ENCODE results near the gene TTC7B. TPM values are rescaled to one million over a fixed set of nuclear protein-coding genes. Genes with fewer than 3 reads are reported as not detected.

The TTC7B gene
- total and polyA plus RNA-seq, 2 of the 8 experiments (the other 6 are each of a cell fraction or from before 2014, with no cell fraction given) = 23.7 to 34.0 TPM

DNA sequence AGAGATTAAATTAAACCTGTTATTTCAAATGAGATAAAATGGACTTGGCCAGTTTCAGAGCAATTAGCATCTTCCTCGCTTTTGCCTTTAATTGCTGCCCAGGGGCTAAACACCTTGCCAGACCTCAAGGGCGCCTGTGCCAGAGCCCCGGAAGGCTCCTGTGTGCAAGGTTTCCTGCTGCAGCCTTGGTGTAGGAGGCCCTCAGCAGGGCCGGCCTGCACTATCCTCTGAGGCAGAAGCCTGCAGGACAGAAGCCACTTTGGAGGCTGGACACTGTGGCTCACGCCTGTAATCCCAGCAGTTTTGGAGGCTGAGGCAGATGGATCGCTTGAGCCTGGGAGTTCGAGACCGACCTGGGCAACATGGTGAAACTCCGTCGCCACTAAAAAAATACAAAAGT is 269.0 kb downstream of the TTC7B start:
- H3K79me2 ChIP-seq (ENCODE audit: control insufficient read depth in 1 of 2, insufficient read depth in 2 of 2, low read length in 2 of 2) = no peaks in the 10 kb centered on the region
- no peak overlapping the region for H4K91ac ChIP-seq (replicated peaks; ENCODE audit: insufficient read length, low read length)
- no peak overlapping the region for H3K27ac ChIP-seq (ENCODE audit: low read depth, low read length)
- DNase-seq (ENCODE audit: low read depth in 1 of 2, low spot score in 2 of 2) = no peak
- H2BK20ac ChIP-seq (ENCODE audit: low read length) = no peak overlapping the region
- H3K18ac ChIP-seq (ENCODE audit: extremely low read depth, low read length) = no peak overlapping the region
- H3K14ac ChIP-seq (ENCODE audit: insufficient read length) = no peak overlapping the region
- H3K23me2 ChIP-seq (ENCODE audit: low read depth, low read length) = no peaks in the 10 kb centered on the region
- no peak overlapping the region for H2AK5ac ChIP-seq (ENCODE audit: low read depth, low read length)
- ChIA-PET CTCF (ENCODE audit: partially characterized antibody) (interaction anchor here (0.8 to 3.0 kb wide), 11 partner anchors 9 to 212 kb away, joined by 3 to 9 read pairs (median 3); no protein-coding TSS in a partner anchor), POLR2A (ENCODE audit: partially characterized antibody) (interaction anchor here (1.0 kb wide), 1 partner anchor 22 kb away, joined by 4 read pairs; no protein-coding TSS in a partner anchor)
- H3K4me2 ChIP-seq (ENCODE audit: insufficient read depth in 1 of 2, low read depth in 2 of 2, low read length in 2 of 2) = no peak overlapping the region
- H3K9ac ChIP-seq (replicated peaks in 1 of 4; ENCODE audit: extremely low read depth in 1 of 4, low read depth in 3 of 4, low read length in 3 of 4) = no peak overlapping the region
- no peak overlapping the region for H2BK12ac ChIP-seq (ENCODE audit: low read depth, low read length)
- H3K56ac ChIP-seq (replicated peaks; ENCODE audit: insufficient read length, low read depth, low read length) = no peak overlapping the region
- no peaks in the 10 kb centered on the region for H4K20me1 ChIP-seq (replicated peaks in 1 of 2; ENCODE audit: control insufficient read depth in 1 of 2, insufficient read depth in 2 of 2, low read length in 2 of 2)
- TF ChIP-seq RNF2 (IDR thresholded peaks at IDR 0.05; ENCODE audit: borderline replicate concordance, low read depth, low read length, missing control alignments, poor library complexity, severe bottlenecking) (no peak), EZH2 (IDR thresholded peaks at IDR 0.05; ENCODE audit: low read depth, low read length, severe bottlenecking) (no peak), RXRA (IDR thresholded peaks at IDR 0.05; ENCODE audit: insufficient read depth, low read depth, low read length) (no peak), SP2 (IDR thresholded peaks at IDR 0.05; ENCODE audit: low read length) (no peak), BCL11A (IDR thresholded peaks at IDR 0.05; ENCODE audit: low read depth in 2 of 2, low read length in 2 of 2) (no peak), EP300 (IDR thresholded peaks at IDR 0.05; ENCODE audit: borderline replicate concordance in 1 of 2, low read depth in 2 of 2, low read length in 2 of 2) (no peak), FOSL1 (IDR thresholded peaks at IDR 0.05; ENCODE audit: insufficient read depth, low read depth, low read length) (no peak), TAF7 (optimal IDR thresholded peaks at IDR 0.05; ENCODE audit: borderline replicate concordance, low read depth, low read length) (no peak), SAP30 (IDR thresholded peaks at IDR 0.05; ENCODE audit: insufficient read depth, insufficient replicate concordance, low read length) (no peak)
- TF ChIP-seq, protein P1, sequence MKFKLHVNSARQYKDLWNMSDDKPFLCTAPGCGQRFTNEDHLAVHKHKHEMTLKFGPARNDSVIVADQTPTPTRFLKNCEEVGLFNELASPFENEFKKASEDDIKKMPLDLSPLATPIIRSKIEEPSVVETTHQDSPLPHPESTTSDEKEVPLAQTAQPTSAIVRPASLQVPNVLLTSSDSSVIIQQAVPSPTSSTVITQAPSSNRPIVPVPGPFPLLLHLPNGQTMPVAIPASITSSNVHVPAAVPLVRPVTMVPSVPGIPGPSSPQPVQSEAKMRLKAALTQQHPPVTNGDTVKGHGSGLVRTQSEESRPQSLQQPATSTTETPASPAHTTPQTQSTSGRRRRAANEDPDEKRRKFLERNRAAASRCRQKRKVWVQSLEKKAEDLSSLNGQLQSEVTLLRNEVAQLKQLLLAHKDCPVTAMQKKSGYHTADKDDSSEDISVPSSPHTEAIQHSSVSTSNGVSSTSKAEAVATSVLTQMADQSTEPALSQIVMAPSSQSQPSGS (IDR thresholded peaks at IDR 0.05; ENCODE audit: low read length) = no peak
- peaks cover 0 to 8% of the 10 kb centered on the region in 2 experiments; a peak in 1 of 4 replicates for H3K9me3 ChIP-seq (ENCODE audit: insufficient read depth in 2 of 2, low read depth in 1 of 2, low read length in 1 of 2)
- H2BK15ac ChIP-seq (ENCODE audit: low read length) = no peak overlapping the region
- H3K27me3 ChIP-seq (replicated peaks in 1 of 4; ENCODE audit: control insufficient read depth in 3 of 4, extremely low read depth in 1 of 4, insufficient read depth in 3 of 4, low read length in 3 of 4) = no peaks in the 10 kb centered on the region
- H2AFZ ChIP-seq (ENCODE audit: low read length) = no peak overlapping the region
- H3K79me1 ChIP-seq (ENCODE audit: low read depth, low read length) = no peaks in the 10 kb centered on the region
- no peak for FAIRE-seq
- H3K23ac ChIP-seq (ENCODE audit: insufficient read length) = no peak overlapping the region
- H3K4me1 ChIP-seq (replicated peaks in 1 of 4; ENCODE audit: control insufficient read depth in 3 of 4, insufficient read depth in 4 of 4, low read length in 3 of 4) = peaks cover 0 to 10% (median 5%) of the 10 kb centered on the region in 4 experiments; a peak in 5 of 7 replicates
- no peak overlapping the region for H3K4me3 ChIP-seq (ENCODE audit: extremely low read depth in 1 of 4, insufficient read depth in 2 of 4, low read depth in 3 of 4, low read length in 4 of 4)
- 89% methylated on average over 10 of the region's 10 CpGs; no CpG with 5 or more reads in 1 of the 2 experiments for WGBS, 2 experiments (ENCODE audit: extremely low coverage in 1 of 2, insufficient coverage in 1 of 2, insufficient read length in 1 of 2, insufficient replicate concordance in 2 of 2, low coverage in 1 of 2, low lambda C conversion rate in 2 of 2, missing lambda C conversion rate in 1 of 2)
- no peak overlapping the region for H4K5ac ChIP-seq (ENCODE audit: insufficient read length, low read depth, low read length)
- H4K8ac ChIP-seq (ENCODE audit: extremely low read depth, insufficient read depth, low read length) = peak overlapping the region; percentile 51; the same call in 1 of the 2 replicates
- H3K36me3 ChIP-seq (ENCODE audit: control insufficient read depth in 2 of 4, insufficient read depth in 4 of 4, low read length in 3 of 4) = no peaks in the 10 kb centered on the region
- no peak overlapping the region for H2BK5ac ChIP-seq (ENCODE audit: low read depth, low read length)
- H2BK120ac ChIP-seq (replicated peaks; ENCODE audit: low read depth, low read length) = no peak overlapping the region
- H3K4ac ChIP-seq (replicated peaks; ENCODE audit: insufficient read length, low read depth, low read length) = no peak overlapping the region
